HCT116 (cell line): ENCODE measurements around the gene WDR70. TPM values are rescaled to one million over a fixed set of nuclear protein-coding genes. Genes with fewer than 3 reads are reported as not detected.
"Not testable (repeated sequence)": the region's sequence is repeated elsewhere in the genome, so short reads cannot be mapped to it uniquely, and the experiment has no call there.

ENCODE experiments used
- ATAC-seq: fragments of 200-7000 bp; cut with Tn5 transposase; 2 replicates; pipeline ENCODE4 v1.9.1; 2020; ENCODE audit warnings: mild to moderate bottlenecking, moderate library complexity
- BruUV-seq: library from RNA; stranded (reverse); fragments of 400-500 nt; replicated peaks from 2 replicates; lab custom pipeline; 2021; lab: Mats Ljungman, UMichigan
- CTCF ChIA-PET: fragments of 300-600 bp; sonication (Branson Sonifier 250); formaldehyde crosslinking; loops from one replicate; lab custom pipeline; 2021; ENCODE audit warnings: antibody characterized with exemption; lab: Charles Lee
- POLR2A ChIA-PET: fragments of 300-600, 350-600 bp; sonication (Branson Sonifier 250); formaldehyde crosslinking; loops from one replicate; lab custom pipeline; 2021; ENCODE audit warnings: antibody characterized with exemption; lab: Charles Lee
- RAD21 ChIA-PET, 2 experiments: fragments of 300-600 bp; sonication (Branson Sonifier 250); formaldehyde crosslinking; loops; one replicate each; lab custom pipeline; 2023; ENCODE audit warnings: low total read pairs in 2 of 2; ENCODE audit not compliant: uncharacterized antibody in 2 of 2, unreplicated experiment in 2 of 2, low non-redundant PET in 1 of 2; lab: Charles Lee
- DNase-seq: peaks from one replicate; pipeline ENCODE4 v3.0.0-alpha.2; 2010; ENCODE audit warnings: low read depth, low spot score
- H2AFZ ChIP-seq: fragments of 200-600 bp; shearing (Covaris generic), sonication (generic); 2 replicates; pipeline ENCODE4 v1.6.1; 2017; ENCODE audit warnings: low read depth, mixed run types, mixed read lengths, antibody characterized with exemption, low read length; ENCODE audit not compliant: poor library complexity, severe bottlenecking
- H3K27ac ChIP-seq: 2 replicates; pipeline ENCODE4 v1.5.1; 2012; ENCODE audit warnings: low read depth, low read length
- H3K27me3 ChIP-seq: fragments of 200-600 bp; sonication (generic); 2 replicates; pipeline ENCODE4 v1.6.1; 2016; ENCODE audit warnings: mixed run types, low read length, mixed read lengths; ENCODE audit not compliant: insufficient read depth
- H3K36me3 ChIP-seq, 2 experiments: fragments of 200-500 bp in 1 of 2; fragments of 200-600 bp in 1 of 2; sonication (Bioruptor generic) in 1 of 2; sonication (generic) in 1 of 2; 2 replicates each; pipeline versions ENCODE4 v1.5.1 to v1.6.1; 2014 to 2016; ENCODE audit warnings: low read length in 2 of 2, inconsistent platforms in 1 of 2, mixed read lengths in 1 of 2, mixed run types in 1 of 2; ENCODE audit not compliant: insufficient read depth in 2 of 2, control insufficient read depth in 1 of 2
- H3K4me1 ChIP-seq, 2 experiments: fragments of 200-600 bp in 1 of 2; sonication (generic) in 1 of 2; 2 replicates each; pipeline versions ENCODE4 v1.5.1 to v1.6.1; 2012 to 2017; ENCODE audit warnings: low read length in 2 of 2, inconsistent platforms in 1 of 2, mild to moderate bottlenecking in 1 of 2, mixed read lengths in 1 of 2, mixed run types in 1 of 2, moderate library complexity in 1 of 2; ENCODE audit not compliant: insufficient read depth in 2 of 2, control insufficient read depth in 1 of 2
- H3K4me2 ChIP-seq: fragments of 200-600 bp; sonication (generic); 2 replicates; pipeline ENCODE4 v1.6.1; 2017; ENCODE audit warnings: mixed run types, low read length, mixed read lengths
- H3K4me3 ChIP-seq, 2 experiments: fragments of 200-600 bp in 1 of 2; sonication (generic) in 1 of 2; replicated peaks in 1 of 2; 2 replicates each; pipeline ENCODE4 v1.5.1; 2011 to 2016; ENCODE audit warnings: low read length in 2 of 2, control low read depth in 1 of 2, low read depth in 1 of 2, mild to moderate bottlenecking in 1 of 2, mixed read lengths in 1 of 2, mixed run types in 1 of 2
- H3K79me2 ChIP-seq: fragments of 200-600 bp; sonication (generic); 2 replicates; pipeline ENCODE4 v1.6.1; 2017; ENCODE audit warnings: mild to moderate bottlenecking, mixed run types, low read length, moderate library complexity, mixed read lengths; ENCODE audit not compliant: insufficient read depth
- H3K9ac ChIP-seq: fragments of 200-600 bp; sonication (generic); 2 replicates; pipeline ENCODE4 v1.6.1; 2016; ENCODE audit warnings: low read length, mixed read lengths
- H3K9me2 ChIP-seq: fragments of 200-600 bp; sonication (generic), shearing (Covaris generic); 2 replicates; pipeline ENCODE4 v1.6.1; 2017; ENCODE audit warnings: mixed run types, mild to moderate bottlenecking, moderate library complexity; ENCODE audit not compliant: insufficient read depth
- H3K9me3 ChIP-seq, 2 experiments: fragments of 200-500 bp in 1 of 2; fragments of 200-600 bp in 1 of 2; sonication (Bioruptor generic) in 1 of 2; sonication (generic) in 1 of 2; 2 replicates each; pipeline ENCODE4 v1.6.1; 2014 to 2017; ENCODE audit warnings: low read length in 2 of 2, mixed read lengths in 2 of 2, inconsistent platforms in 1 of 2, low read depth in 1 of 2, mild to moderate bottlenecking in 1 of 2, mixed run types in 1 of 2, moderate library complexity in 1 of 2; ENCODE audit not compliant: control insufficient read depth in 1 of 2, insufficient read depth in 1 of 2
- H4K20me1 ChIP-seq: fragments of 200-600 bp; sonication (generic), shearing (Covaris generic); 2 replicates; pipeline ENCODE4 v1.6.1; 2017; ENCODE audit warnings: mixed run types, mild to moderate bottlenecking, moderate library complexity; ENCODE audit not compliant: insufficient read depth
- ELF1 ChIP-seq: IDR thresholded peaks from 2 replicates; pipeline ENCODE4 v1.6.1; 2012; ENCODE audit warnings: low read depth, borderline replicate concordance
- EZH2phosphoT487 ChIP-seq: fragments of 200-600 bp; IDR thresholded peaks from 2 replicates; pipeline ENCODE4 v1.6.1; 2018; ENCODE audit warnings: antibody characterized with exemption, borderline replicate concordance
- REST ChIP-seq: IDR thresholded peaks from 2 replicates; pipeline ENCODE4 v1.6.1; 2012; ENCODE audit warnings: low read depth
- SRF ChIP-seq: IDR thresholded peaks from 2 replicates; pipeline ENCODE4 v1.6.1; 2012; ENCODE audit warnings: low read depth
- ZBTB33 ChIP-seq: IDR thresholded peaks from 2 replicates; pipeline ENCODE4 v1.6.1; 2011; ENCODE audit warnings: mild to moderate bottlenecking, low read length, moderate library complexity; ENCODE audit not compliant: insufficient replicate concordance; ENCODE audit errors: extremely low read depth
- intact Hi-C: fragments of 100-400 bp; cut with micrococcal nuclease; formaldehyde crosslinking; loops from 2 replicates; pipeline ENCODE4 v1.10.0; 2022
- total RNA-seq: library from RNA; stranded (reverse); gene quantifications from one replicate; pipeline ENCODE4 v1.2.1, GENCODE V29; 2021; ENCODE audit not compliant: unreplicated experiment

Gene WDR70
- total RNA-seq, 1 experiment from 2014 or later: 31.1 TPM

GRCh38 chr5:37685816-37686215, 306.7 kb downstream of the WDR70 start:
- Histone ChIP-seq H3K9me3 (no peaks in the 10 kb centered on the region), H3K79me2 (no peaks in the 10 kb centered on the region), H3K4me2 (no peak overlapping the region), H3K4me1 (no peaks in the 10 kb centered on the region), H3K9ac (no peak overlapping the region), H3K27me3 (no peaks in the 10 kb centered on the region), H3K4me3 (no peak overlapping the region), H3K36me3 (no peaks in the 10 kb centered on the region), H3K9me2 (no peaks in the 10 kb centered on the region), H4K20me1 (no peaks in the 10 kb centered on the region), H3K27ac (no peak overlapping the region), H2AFZ (no peak overlapping the region)
- RAD21 ChIA-PET: interaction anchor here in 1 of 2 experiments (0.5 kb wide), 1 partner anchor 274 kb away, joined by 3 read pairs; no protein-coding TSS in a partner anchor
- DNase-seq (no peak), ATAC-seq (no peak)
- no TSS peak for BruUV-seq
- POLR2A ChIA-PET: no interaction called here
- intact Hi-C loops: no loop called here
- CTCF ChIA-PET: no interaction called here
- TF ChIP-seq ELF1: no peak
- no peak for TF ChIP-seq ZBTB33
- no peak for TF ChIP-seq REST
- TF ChIP-seq SRF: no peak
- no peak for TF ChIP-seq EZH2phosphoT487

GRCh38 chr5:37688925-37689324, 309.8 kb downstream of the WDR70 start:
- POLR2A ChIA-PET, H3K27ac ChIP-seq, intact Hi-C loops, H3K9ac ChIP-seq, H3K9me2 ChIP-seq, BruUV-seq, H4K20me1 ChIP-seq, ATAC-seq, H3K4me1 ChIP-seq, H3K27me3 ChIP-seq, H3K9me3 ChIP-seq, H3K79me2 ChIP-seq, H3K4me3 ChIP-seq, H3K4me2 ChIP-seq, RAD21 ChIA-PET, H3K36me3 ChIP-seq, H2AFZ ChIP-seq, CTCF ChIA-PET, DNase-seq: not testable (repeated sequence)

GRCh38 chr5:37694333-37694732, 315.2 kb downstream of the WDR70 start:
- BruUV-seq, RAD21 ChIA-PET, H3K9me3 ChIP-seq, ATAC-seq, intact Hi-C loops, H3K9ac ChIP-seq, H3K27me3 ChIP-seq, H3K36me3 ChIP-seq, H2AFZ ChIP-seq, H3K27ac ChIP-seq, H3K79me2 ChIP-seq, H3K4me3 ChIP-seq, H3K4me2 ChIP-seq, DNase-seq, CTCF ChIA-PET, H4K20me1 ChIP-seq, POLR2A ChIA-PET, H3K9me2 ChIP-seq: not testable (repeated sequence)
- peaks cover 18 to 24% of the 10 kb centered on the region in 2 experiments for H3K4me1 ChIP-seq
